Neural cell (in vitro differentiated cells): ENCODE data around the gene RAPGEF4. TPM values are rescaled to one million over a fixed set of nuclear protein-coding genes. Genes with fewer than 3 reads are reported as not detected.

Experiments used
- H2AFZ ChIP-seq: fragments of 200-600, 300-800 bp; sonication (generic), shearing (Covaris generic); 2 replicates; pipeline ENCODE4 v1.6.0; 2014; ENCODE audit warnings: low read depth, mild to moderate bottlenecking, antibody characterized with exemption, low read length, moderate library complexity
- H3F3A ChIP-seq: fragments of 200-600 bp; shearing (Covaris generic); 2 replicates; pipeline ENCODE4 v1.6.1; 2016; ENCODE audit warnings: mild to moderate bottlenecking, moderate library complexity, mixed read lengths, antibody characterized with exemption, low read length; ENCODE audit not compliant: insufficient read depth, poor library complexity, severe bottlenecking
- H3K27ac ChIP-seq: fragments of 200-600, 300-800 bp; sonication (generic), shearing (Covaris generic); 2 replicates; pipeline ENCODE4 v1.5.1; 2014; ENCODE audit warnings: mild to moderate bottlenecking, low read length, moderate library complexity
- H3K27me3 ChIP-seq: fragments of 300-800, 200-600 bp; sonication (generic), shearing (Covaris generic); 2 replicates; pipeline ENCODE4 v1.6.0; 2014; ENCODE audit warnings: mild to moderate bottlenecking, low read depth, low read length, moderate library complexity; ENCODE audit not compliant: insufficient read depth
- H3K36me3 ChIP-seq: fragments of 300-800, 200-600 bp; sonication (generic), shearing (Covaris generic); 2 replicates; pipeline ENCODE4 v1.5.1; 2014; ENCODE audit warnings: mild to moderate bottlenecking, antibody characterized with exemption, low read length, moderate library complexity; ENCODE audit not compliant: insufficient read depth
- H3K4me2 ChIP-seq: fragments of 300-800, 200-600 bp; sonication (generic), shearing (Covaris generic); 2 replicates; pipeline ENCODE4 v1.6.0; 2014; ENCODE audit warnings: mild to moderate bottlenecking, low read length
- H3K4me3 ChIP-seq: fragments of 300-800, 200-600 bp; sonication (generic), shearing (Covaris generic); 2 replicates; pipeline ENCODE4 v1.5.1; 2014; ENCODE audit warnings: mild to moderate bottlenecking, low read length, moderate library complexity
- H3K79me2 ChIP-seq: fragments of 200-600 bp; shearing (Covaris generic); replicated peaks from 2 replicates; pipeline ENCODE4 v1.6.0; 2014; ENCODE audit warnings: mild to moderate bottlenecking, low read length, moderate library complexity; ENCODE audit not compliant: insufficient read depth
- H3K9ac ChIP-seq: fragments of 300-800, 200-600 bp; sonication (generic), shearing (Covaris generic); 2 replicates; pipeline ENCODE4 v1.6.1; 2016; ENCODE audit warnings: mild to moderate bottlenecking, low read length, mixed read lengths
- H3K9me2 ChIP-seq: fragments of 200-600 bp; shearing (Covaris generic); 2 replicates; pipeline ENCODE4 v1.6.1; 2016; ENCODE audit warnings: mild to moderate bottlenecking, low read length, mixed read lengths; ENCODE audit not compliant: insufficient read depth
- H3K9me3 ChIP-seq: fragments of 200-600, 300-800 bp; sonication (generic), shearing (Covaris generic); 2 replicates; pipeline ENCODE4 v1.6.1; 2016; ENCODE audit warnings: mild to moderate bottlenecking, mixed run types, low read length, moderate library complexity, mixed read lengths
- H4K20me1 ChIP-seq: fragments of 200-600 bp; shearing (Covaris generic); 2 replicates; pipeline ENCODE4 v1.6.1; 2016; ENCODE audit warnings: mild to moderate bottlenecking, mixed run types; ENCODE audit not compliant: insufficient read depth
- EP300 ChIP-seq: fragments of 450-650 bp; conservative IDR thresholded peaks from 2 replicates; pipeline ENCODE4 v1.6.1; 2014; ENCODE audit warnings: antibody characterized with exemption, mild to moderate bottlenecking, moderate library complexity; ENCODE audit not compliant: poor library complexity, severe bottlenecking
- EZH2 ChIP-seq: fragments of 200-600, 300-800 bp; shearing (Covaris generic), sonication (generic); IDR thresholded peaks from 2 replicates; pipeline ENCODE4 v1.6.1; 2014; ENCODE audit warnings: antibody characterized with exemption, low read length, borderline replicate concordance, mild to moderate bottlenecking; ENCODE audit not compliant: insufficient read depth, poor library complexity, severe bottlenecking
- MXI1 ChIP-seq: fragments of 450-650 bp; conservative IDR thresholded peaks from 2 replicates; pipeline ENCODE4 v1.6.1; 2014; ENCODE audit warnings: antibody characterized with exemption, mild to moderate bottlenecking; ENCODE audit not compliant: poor library complexity, severe bottlenecking
- POLR2AphosphoS5 ChIP-seq: IDR thresholded peaks from 2 replicates; pipeline ENCODE4 v1.6.1; 2012
- RAD21 ChIP-seq: fragments of 450-650 bp; conservative IDR thresholded peaks from 2 replicates; pipeline ENCODE4 v1.6.1; 2014; ENCODE audit warnings: antibody characterized with exemption, mild to moderate bottlenecking, moderate library complexity
- SMC3 ChIP-seq: fragments of 450-650 bp; conservative IDR thresholded peaks from 2 replicates; pipeline ENCODE4 v1.6.1; 2014; ENCODE audit warnings: antibody characterized with exemption, mild to moderate bottlenecking, moderate library complexity; ENCODE audit not compliant: poor library complexity
- TAF1 ChIP-seq: IDR thresholded peaks from 2 replicates; pipeline ENCODE4 v1.6.1; 2012; ENCODE audit warnings: low read depth
- polyA plus RNA-seq: library from polyadenylated mRNA; depleted of rRNA; stranded (reverse); fragments of >200 nt; gene quantifications from 2 replicates; pipeline ENCODE4 v1.2.3, GENCODE V29; 2014
- TF ChIP-seq, protein P1 (sequence below): IDR thresholded peaks from 2 replicates; pipeline ENCODE4 v1.6.1; 2012; ENCODE audit warnings: borderline replicate concordance
- TF ChIP-seq, protein P2 (sequence below): fragments of 450-650 bp; IDR thresholded peaks from 2 replicates; pipeline ENCODE4 v1.5.1; 2014; ENCODE audit warnings: antibody characterized with exemption, mild to moderate bottlenecking, moderate library complexity; ENCODE audit not compliant: poor library complexity, severe bottlenecking

The RAPGEF4 gene
- polyA plus RNA-seq, 1 donor from 2014 or later = 10.4 TPM

DNA sequence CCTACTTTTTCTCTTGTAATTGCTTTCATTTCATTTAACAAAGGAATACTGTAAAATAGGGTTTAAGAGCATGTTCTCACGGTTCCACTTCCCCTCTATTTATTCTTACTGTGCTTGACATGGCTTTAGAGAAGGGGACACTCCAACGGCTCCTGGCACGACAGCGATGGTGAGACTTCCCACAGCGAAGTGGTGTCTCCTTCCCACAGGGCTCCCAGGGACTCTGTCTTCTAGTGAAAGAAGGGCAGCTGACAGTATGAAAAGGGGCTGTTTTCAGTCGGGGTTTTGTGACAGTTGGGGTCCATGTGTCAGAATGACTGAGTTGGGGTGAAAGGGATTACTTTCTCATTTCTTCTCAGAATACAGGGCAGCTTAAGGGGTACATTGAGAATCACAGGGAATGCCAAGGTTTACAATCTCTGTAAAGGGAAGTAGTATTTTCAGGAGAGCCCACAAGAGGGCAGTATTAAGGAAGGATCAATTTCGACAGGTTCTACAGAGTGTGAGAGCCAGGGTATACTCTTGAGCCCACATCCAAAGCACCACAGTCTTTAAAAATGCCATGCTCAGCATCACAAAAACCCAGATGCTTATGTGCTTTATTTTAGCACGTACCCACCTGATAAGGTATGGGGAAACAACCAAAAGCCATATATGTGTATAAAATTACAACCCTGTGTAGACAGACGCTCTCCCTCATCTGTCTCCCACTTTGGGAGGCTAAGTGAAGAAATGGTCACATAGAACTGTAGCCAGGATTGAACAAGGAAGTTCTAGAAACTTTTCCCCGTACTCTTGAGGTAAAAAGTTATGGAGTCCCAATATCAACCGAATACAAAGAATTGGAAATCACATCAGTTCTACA lies 31.3 kb upstream of the RAPGEF4 start:
- no peak overlapping the region for H2AFZ ChIP-seq
- TF ChIP-seq EP300 (no peak), SMC3 (no peak), EZH2 (no peak), POLR2AphosphoS5 (no peak), TAF1 (no peak), RAD21 (no peak), MXI1 (no peak)
- TF ChIP-seq, protein P1, sequence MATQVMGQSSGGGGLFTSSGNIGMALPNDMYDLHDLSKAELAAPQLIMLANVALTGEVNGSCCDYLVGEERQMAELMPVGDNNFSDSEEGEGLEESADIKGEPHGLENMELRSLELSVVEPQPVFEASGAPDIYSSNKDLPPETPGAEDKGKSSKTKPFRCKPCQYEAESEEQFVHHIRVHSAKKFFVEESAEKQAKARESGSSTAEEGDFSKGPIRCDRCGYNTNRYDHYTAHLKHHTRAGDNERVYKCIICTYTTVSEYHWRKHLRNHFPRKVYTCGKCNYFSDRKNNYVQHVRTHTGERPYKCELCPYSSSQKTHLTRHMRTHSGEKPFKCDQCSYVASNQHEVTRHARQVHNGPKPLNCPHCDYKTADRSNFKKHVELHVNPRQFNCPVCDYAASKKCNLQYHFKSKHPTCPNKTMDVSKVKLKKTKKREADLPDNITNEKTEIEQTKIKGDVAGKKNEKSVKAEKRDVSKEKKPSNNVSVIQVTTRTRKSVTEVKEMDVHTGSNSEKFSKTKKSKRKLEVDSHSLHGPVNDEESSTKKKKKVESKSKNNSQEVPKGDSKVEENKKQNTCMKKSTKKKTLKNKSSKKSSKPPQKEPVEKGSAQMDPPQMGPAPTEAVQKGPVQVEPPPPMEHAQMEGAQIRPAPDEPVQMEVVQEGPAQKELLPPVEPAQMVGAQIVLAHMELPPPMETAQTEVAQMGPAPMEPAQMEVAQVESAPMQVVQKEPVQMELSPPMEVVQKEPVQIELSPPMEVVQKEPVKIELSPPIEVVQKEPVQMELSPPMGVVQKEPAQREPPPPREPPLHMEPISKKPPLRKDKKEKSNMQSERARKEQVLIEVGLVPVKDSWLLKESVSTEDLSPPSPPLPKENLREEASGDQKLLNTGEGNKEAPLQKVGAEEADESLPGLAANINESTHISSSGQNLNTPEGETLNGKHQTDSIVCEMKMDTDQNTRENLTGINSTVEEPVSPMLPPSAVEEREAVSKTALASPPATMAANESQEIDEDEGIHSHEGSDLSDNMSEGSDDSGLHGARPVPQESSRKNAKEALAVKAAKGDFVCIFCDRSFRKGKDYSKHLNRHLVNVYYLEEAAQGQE = no peak
- TF ChIP-seq, protein P2, sequence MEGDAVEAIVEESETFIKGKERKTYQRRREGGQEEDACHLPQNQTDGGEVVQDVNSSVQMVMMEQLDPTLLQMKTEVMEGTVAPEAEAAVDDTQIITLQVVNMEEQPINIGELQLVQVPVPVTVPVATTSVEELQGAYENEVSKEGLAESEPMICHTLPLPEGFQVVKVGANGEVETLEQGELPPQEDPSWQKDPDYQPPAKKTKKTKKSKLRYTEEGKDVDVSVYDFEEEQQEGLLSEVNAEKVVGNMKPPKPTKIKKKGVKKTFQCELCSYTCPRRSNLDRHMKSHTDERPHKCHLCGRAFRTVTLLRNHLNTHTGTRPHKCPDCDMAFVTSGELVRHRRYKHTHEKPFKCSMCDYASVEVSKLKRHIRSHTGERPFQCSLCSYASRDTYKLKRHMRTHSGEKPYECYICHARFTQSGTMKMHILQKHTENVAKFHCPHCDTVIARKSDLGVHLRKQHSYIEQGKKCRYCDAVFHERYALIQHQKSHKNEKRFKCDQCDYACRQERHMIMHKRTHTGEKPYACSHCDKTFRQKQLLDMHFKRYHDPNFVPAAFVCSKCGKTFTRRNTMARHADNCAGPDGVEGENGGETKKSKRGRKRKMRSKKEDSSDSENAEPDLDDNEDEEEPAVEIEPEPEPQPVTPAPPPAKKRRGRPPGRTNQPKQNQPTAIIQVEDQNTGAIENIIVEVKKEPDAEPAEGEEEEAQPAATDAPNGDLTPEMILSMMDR = no peak

DNA sequence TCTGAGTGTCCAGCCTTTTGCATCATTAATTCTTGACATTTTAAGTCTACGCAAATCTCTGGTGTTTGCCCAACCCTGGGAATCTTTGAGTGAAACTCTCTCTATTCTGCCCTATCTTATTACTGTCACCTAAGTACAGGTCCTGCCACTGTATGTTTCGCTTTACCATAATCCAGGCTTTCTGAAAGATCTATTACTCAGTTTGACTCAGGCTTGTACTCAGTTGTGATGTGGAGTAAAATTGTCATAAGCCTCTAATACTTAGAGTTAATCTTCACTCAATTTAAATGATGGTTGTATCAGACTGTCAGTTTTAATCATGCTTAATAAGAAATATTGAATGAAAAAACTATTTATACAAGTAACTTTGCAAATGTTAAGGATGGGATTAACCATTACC lies 30.3 kb upstream of the RAPGEF4 start:
- TF ChIP-seq EP300 (no peak), TAF1 (no peak), MXI1 (no peak), SMC3 (no peak), EZH2 (no peak)
- TF ChIP-seq, protein P2 = no peak
- TF ChIP-seq, protein P1 = no peak
- H3K4me2 ChIP-seq = no peak overlapping the region
- H3K9me2 ChIP-seq = no peaks in the 10 kb centered on the region
- H3K9ac ChIP-seq = no peak overlapping the region
- no peaks in the 10 kb centered on the region for H4K20me1 ChIP-seq
- no peak overlapping the region for H3K4me3 ChIP-seq
- no peaks in the 10 kb centered on the region for H3K79me2 ChIP-seq
- H3K9me3 ChIP-seq = no peaks in the 10 kb centered on the region
- H2AFZ ChIP-seq = no peak overlapping the region
- H3K27me3 ChIP-seq = no peaks in the 10 kb centered on the region
- no peaks in the 10 kb centered on the region for H3K36me3 ChIP-seq
- no peaks in the 10 kb centered on the region for H3F3A ChIP-seq
- H3K27ac ChIP-seq = no peak overlapping the region

More for the DNA sequence above, 31.3 kb upstream of the RAPGEF4 start:
- Histone ChIP-seq H3K27me3 (no peaks in the 10 kb centered on the region), H3F3A (no peaks in the 10 kb centered on the region), H3K9ac (no peak overlapping the region), H3K9me3 (no peaks in the 10 kb centered on the region), H3K4me3 (no peak overlapping the region), H3K79me2 (no peaks in the 10 kb centered on the region), H3K27ac (no peak overlapping the region), H3K36me3 (no peaks in the 10 kb centered on the region), H3K4me2 (no peak overlapping the region), H3K9me2 (no peaks in the 10 kb centered on the region), H4K20me1 (no peaks in the 10 kb centered on the region)
